ES-I3 (cell line): Measurements from ENCODE around the gene SH3RF3.

Experiments
- H3K36me3 ChIP-seq: 2 replicates; pipeline ENCODE4 v1.6.1; 2013; ENCODE audit warnings: mild to moderate bottlenecking, low read length, control low read depth, moderate library complexity; ENCODE audit not compliant: insufficient read depth
- H3K4me1 ChIP-seq: 2 replicates; pipeline ENCODE4 v1.6.1; 2013; ENCODE audit warnings: mild to moderate bottlenecking, control low read depth, low read length; ENCODE audit not compliant: insufficient read depth
- H3K9ac ChIP-seq: 2 replicates; pipeline ENCODE4 v1.6.1; 2013; ENCODE audit warnings: low read depth, mild to moderate bottlenecking, low read length, moderate library complexity
- H3K9me3 ChIP-seq: 2 replicates; pipeline ENCODE4 v1.6.1; 2013; ENCODE audit warnings: mild to moderate bottlenecking, low read length, moderate library complexity; ENCODE audit not compliant: control insufficient read depth, insufficient read depth

The SH3RF3 gene

DNA sequence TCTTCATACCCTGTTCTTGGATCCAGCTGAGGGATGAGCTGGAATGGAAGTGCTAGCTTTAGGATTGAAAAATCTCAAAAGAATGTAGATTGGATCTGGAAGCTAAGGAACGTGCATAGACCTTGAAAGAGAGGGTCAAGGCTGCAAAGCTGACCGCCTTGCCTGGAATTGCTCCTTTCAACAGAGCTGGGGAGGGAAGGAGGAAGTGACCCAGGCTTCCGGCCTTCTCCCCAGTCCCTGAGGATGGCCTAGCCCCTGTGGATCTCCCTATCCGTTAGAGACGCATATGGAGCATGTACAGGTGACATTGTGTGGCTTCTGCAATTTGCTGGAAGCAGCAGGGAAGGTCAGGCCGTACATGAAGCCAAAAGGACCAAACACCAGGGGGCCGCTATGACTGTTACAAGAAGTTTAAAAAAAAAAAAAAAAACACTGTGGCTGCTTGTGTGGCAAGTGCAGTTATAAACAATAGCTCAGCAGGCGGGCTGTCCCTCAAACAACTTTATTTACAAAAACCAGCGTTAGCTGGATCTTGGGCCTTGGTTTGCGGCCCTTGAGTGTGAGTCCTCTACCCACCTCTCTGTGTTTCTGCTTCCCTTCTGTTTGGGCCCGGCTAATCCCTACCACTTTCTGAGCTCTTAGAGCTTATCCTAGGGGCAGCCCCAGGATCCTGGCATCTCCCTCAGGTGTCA is 257.1 kb downstream of the SH3RF3 start:
- no peaks in the 10 kb centered on the region for H3K36me3 ChIP-seq
- peaks cover 14% of the 10 kb centered on the region; the same call in 1 of the 2 replicates for H3K4me1 ChIP-seq
- no peaks in the 10 kb centered on the region for H3K9me3 ChIP-seq
- H3K9ac ChIP-seq = no peak overlapping the region; the same call in 1 of the 2 replicates

DNA sequence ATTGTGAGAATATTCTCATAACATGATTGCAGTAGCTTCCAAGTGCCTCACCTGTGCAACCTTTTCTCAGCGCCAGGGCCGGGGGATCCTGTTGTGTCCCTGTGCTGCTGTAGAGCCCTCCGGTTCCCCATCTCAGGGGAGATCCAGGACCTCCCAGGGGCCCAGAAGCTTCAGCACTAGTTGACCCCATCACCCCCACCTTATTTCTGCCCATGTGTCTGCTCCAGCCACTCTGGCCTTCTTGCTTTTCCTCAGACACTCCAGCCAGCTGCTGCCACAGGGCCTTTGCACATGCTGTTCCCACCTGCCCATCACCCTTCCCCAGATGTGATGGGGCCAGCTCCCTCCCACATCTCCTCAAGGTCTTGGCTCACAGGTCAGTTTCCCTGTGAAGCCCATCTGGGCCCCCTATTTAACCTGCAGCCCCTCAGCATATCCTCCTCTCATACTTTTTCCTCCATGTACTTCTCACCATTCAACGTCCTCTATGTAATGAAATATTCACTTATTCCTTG is 258.3 kb downstream of the SH3RF3 start:
- Histone ChIP-seq H3K36me3 (no peaks in the 10 kb centered on the region), H3K9ac (no peak overlapping the region), H3K4me1 (peaks cover 14% of the 10 kb centered on the region; the same call in 1 of the 2 replicates), H3K9me3 (no peaks in the 10 kb centered on the region)

DNA sequence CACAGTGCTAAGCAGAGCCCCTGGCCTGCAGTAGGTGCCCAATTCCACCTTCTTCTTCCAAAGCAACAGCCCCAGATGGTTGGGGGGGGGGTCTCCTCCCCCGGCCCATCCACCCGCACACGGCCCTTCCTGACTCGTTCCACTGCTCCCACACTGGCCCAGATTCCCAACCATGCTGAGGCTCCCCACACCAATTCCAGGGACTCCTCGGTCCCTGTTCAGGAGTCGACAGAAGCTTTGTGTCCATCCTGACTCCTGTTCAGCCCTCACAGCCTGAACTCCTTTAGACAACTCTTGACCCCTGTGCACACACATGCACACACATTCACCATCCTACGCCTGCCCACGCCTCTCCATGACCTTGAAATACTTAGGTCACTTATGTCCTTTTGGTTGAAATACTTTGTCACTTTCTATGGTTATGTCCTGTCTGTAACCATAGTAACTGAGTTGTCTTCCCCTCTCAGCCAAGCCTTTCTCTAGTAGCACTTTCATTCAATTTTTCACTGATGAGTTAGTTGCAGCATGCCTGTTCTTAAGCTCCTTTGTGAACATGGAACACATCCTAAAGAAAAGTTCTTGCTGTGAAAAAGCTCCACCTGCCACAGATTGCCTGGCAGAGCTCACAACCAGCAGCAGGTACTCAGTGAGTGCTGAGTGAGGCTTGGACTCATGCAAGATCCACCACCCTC is 258.9 kb downstream of the SH3RF3 start:
- Histone ChIP-seq H3K9ac (no peak overlapping the region), H3K36me3 (no peaks in the 10 kb centered on the region), H3K4me1 (peaks cover 14% of the 10 kb centered on the region; the same call in 1 of the 2 replicates), H3K9me3 (no peaks in the 10 kb centered on the region)

DNA sequence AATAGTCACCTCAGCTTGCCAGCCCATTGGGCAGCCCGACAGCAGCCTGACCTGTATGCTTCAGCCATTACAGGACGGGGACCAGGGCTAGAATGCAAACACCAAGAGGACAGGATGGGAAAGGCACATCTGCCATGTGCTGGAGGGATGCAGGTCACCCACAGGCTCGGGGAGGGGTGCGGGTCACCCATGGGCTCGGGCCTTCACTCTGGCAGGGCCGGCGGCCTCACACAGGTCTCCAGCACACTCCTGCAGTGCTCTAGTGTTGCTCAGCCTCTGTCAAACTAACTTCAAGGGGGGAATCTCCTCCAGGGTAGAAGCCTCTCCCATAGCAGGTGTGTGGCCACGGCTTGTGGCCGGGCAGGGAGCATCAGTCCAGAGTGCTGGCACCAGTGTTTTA is 262.2 kb downstream of the SH3RF3 start:
- Histone ChIP-seq H3K9ac (no peak overlapping the region), H3K4me1 (peaks cover 6% of the 10 kb centered on the region; the same call in 1 of the 2 replicates), H3K9me3 (no peaks in the 10 kb centered on the region), H3K36me3 (no peaks in the 10 kb centered on the region)

DNA sequence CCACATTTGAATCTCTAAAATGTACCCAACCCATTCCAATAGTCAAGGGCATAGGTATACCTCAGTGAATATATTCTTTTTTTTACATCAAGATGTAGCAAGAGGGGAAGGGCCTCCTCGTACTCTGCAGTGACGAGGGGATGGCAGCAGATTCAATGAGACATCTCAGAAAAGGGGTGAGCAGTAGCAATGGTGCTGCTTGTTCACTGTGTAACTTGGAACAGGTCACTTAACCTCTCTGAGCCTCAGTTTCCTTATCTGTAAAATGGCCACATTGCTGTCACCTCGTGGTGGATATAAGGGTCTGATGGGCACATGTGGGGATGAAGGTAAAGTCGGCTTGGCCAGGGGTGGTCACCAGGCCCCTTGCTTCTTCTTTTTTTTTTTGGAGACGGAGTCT is 263.1 kb downstream of the SH3RF3 start:
- Histone ChIP-seq H3K9me3 (no peaks in the 10 kb centered on the region), H3K9ac (no peak overlapping the region), H3K36me3 (no peaks in the 10 kb centered on the region), H3K4me1 (peaks cover 4% of the 10 kb centered on the region; the same call in 1 of the 2 replicates)

DNA sequence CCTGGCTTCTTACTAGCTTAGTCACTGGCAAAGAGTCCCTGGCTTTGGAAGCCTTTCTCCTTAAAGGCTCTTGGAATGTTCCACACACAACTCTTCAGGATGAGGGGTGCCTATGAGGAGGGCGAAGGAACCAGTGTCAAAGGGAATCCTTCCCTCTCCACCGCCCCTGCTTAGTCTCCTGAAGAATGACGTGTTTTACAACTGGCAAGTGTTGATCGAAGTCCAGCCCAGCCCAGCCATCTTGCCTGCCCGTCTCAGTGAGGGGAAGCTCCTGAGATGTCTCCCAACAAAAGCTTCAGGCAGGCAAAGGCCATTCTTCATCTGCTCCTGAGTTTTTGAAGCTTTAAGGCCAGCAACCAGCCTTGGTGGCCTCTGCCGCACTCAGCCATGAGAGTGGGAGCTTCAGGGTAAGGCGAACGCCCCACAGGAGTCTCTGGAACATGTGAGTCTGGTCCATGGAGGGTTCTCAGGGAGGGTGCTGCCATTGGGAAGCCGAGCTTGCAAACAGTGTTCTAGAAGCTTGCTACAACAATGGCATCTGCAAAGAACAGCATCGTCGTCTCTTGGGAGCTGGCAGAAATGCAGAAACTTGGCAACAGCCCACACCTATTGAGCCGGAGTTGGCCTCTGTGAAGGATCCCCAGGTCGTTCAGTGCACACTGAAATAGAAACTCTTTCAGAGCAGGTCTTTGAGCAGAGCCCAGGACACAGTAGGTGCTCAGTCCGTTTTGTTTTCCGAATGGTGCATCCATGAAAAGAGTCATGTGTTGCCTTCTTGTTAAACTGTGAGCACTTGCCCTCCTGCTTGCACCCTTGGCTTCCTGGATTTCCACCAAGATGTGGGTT is 264.0 kb downstream of the SH3RF3 start:
- Histone ChIP-seq H3K9ac (no peak overlapping the region), H3K9me3 (no peaks in the 10 kb centered on the region), H3K36me3 (no peaks in the 10 kb centered on the region), H3K4me1 (peaks cover 4% of the 10 kb centered on the region; the same call in 1 of the 2 replicates)

DNA sequence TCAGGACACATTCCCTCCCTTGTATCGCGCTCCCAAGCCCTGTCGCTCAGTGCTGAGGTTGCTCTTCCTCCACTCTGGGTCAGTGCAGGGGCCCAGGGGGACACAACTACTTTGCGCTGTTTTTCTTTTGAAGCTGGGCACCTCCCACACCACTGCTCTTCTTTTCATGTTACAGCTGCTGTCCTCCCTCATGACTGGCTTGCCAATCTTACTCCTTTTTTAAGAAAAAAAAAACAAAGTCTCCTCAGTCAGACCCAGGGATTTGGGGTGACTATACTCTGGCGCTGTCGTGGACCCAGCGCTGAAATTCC is 264.6 kb downstream of the SH3RF3 start:
- Histone ChIP-seq H3K4me1 (peaks cover 4% of the 10 kb centered on the region; the same call in 1 of the 2 replicates), H3K36me3 (no peaks in the 10 kb centered on the region), H3K9ac (no peak overlapping the region), H3K9me3 (no peaks in the 10 kb centered on the region)

DNA sequence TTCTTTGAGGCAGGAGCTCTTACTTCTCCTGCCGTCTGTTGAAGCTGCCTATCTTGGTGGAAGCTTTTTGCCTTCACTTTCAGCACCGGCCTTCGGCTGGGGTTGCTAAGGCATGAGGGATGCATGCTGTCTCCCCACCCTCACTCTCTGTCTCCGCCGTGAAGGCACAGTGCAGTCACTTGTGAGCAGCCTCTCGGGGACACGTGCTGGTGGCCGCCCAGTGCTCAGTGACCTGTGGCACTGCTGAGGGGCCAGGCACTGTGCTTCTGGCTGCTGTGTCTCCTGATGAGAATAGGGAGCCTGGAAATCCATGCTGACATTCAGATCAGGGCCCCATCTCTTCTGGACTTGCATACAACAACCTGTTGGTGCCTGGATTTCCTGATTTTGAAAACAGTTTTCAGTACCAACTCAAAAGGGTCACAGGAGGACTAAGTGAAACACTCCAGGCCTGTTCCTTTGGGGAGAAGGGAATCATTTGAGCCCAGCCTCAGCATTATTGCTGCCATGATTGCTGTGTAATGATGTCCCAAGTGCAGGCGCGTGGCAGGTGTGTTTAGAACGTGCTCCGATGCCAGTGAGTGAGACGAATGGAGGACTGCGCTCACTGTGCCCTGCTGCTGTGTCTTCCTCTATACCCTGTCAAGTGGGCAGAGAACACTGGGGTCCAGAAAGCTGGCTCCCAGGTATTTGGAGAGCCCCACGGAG is 266.6 kb downstream of the SH3RF3 start:
- Histone ChIP-seq H3K9ac (no peak overlapping the region), H3K9me3 (no peaks in the 10 kb centered on the region), H3K36me3 (no peaks in the 10 kb centered on the region), H3K4me1 (peaks cover 4% of the 10 kb centered on the region; the same call in 1 of the 2 replicates)

DNA sequence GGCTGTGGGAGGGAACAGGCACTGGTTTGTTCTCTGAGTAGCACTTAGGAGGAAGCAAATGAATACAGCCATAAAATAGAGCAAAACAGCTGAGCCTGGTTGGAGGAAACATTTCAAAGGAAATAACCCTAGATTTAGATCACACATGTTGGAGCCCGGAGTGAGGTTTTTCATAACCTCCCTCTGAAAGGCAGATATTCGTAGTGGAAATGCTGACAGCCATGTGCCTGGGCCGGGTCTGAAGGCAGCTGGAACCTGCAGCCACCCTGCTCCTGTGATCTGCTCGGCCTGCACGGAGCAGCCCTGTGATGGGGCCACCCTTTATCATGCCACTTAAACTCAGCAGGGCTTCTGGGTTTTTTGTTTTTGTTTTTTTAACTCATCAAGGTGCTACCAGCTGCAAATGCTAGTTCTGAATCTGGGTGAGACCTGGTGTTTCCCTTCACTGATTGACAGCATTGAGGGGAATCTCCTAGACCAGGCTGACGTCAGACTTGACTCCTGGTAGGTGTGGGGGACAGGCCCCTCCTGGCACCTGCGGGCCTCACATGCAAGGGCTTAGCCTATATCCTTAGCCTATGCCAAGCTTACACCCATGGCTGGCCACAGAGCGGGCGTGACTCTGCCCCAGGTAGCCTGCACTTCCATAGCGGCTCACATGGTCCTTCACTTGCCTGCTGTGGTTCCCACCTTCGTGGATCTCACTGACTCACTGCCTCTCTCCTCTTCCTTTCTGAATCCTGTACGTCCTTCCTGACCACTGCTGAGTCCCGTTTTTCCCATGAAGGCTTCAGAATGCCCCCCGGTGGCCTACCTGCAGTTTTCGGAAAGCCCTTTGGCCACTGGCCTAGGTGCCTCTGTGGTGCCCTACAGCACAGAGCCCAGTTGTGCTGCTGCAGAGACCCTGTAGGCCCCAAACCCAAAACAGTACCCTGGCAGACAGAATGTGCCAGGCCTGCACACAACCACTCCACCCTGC is 267.5 kb downstream of the SH3RF3 start:
- Histone ChIP-seq H3K36me3 (no peaks in the 10 kb centered on the region), H3K9ac (no peak overlapping the region), H3K4me1 (peaks cover 4% of the 10 kb centered on the region; the same call in 1 of the 2 replicates), H3K9me3 (no peaks in the 10 kb centered on the region)

DNA sequence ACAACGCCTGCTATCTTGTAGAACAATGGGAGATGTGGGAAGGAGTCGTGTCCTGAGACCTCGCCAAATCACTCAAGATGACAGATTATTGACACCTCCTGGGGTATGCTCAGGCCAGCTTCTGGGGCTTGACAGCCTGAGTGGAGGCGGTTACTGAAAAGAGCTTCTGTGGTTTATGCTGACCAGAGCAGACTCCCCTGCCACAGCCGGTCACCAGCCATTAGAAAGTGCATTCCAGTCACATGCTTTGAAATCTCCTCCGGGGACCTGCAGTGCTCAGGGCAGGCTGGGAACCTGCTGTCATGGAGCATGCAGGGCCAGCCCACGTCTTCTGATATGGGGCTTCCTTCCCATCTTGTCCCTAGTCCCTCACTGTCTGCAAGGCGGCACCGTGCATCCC is 268.9 kb downstream of the SH3RF3 start:
- no peaks in the 10 kb centered on the region for H3K9me3 ChIP-seq
- no peak overlapping the region for H3K9ac ChIP-seq
- no peaks in the 10 kb centered on the region for H3K36me3 ChIP-seq
- H3K4me1 ChIP-seq = peaks cover 4% of the 10 kb centered on the region; the same call in 1 of the 2 replicates

DNA sequence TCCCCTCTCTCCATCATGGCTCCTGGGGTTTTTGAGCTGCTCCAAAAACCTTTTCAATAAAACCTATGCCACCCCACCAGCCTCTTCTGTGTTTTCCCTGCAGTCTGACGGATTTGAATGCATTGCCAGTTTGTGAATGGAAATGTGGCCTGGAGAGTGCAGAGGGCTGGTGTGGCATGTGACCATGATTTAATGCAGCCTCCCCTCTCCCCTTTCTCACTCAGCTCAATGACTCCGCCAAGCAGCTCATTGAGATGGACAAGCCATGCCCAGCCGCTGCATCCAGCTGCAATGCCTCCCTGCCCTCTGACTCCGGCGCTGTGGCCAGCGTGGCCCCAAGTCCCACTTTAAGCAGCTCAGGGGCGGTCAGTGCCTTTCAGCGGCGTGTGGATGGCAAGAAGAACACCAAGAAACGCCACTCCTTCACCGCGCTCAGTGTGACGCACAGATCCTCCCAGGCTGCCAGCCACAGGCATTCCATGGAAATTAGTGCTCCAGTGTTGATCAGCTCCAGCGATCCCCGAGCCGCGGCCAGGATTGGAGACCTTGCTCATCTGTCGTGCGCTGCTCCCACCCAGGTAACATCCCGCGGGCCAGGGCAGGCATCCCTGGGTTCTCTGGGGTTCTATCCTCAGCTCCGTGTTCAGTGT is 269.5 kb downstream of the SH3RF3 start:
- Histone ChIP-seq H3K4me1 (peaks cover 4% of the 10 kb centered on the region; the same call in 1 of the 2 replicates), H3K36me3 (no peaks in the 10 kb centered on the region), H3K9ac (no peak overlapping the region), H3K9me3 (no peaks in the 10 kb centered on the region)

DNA sequence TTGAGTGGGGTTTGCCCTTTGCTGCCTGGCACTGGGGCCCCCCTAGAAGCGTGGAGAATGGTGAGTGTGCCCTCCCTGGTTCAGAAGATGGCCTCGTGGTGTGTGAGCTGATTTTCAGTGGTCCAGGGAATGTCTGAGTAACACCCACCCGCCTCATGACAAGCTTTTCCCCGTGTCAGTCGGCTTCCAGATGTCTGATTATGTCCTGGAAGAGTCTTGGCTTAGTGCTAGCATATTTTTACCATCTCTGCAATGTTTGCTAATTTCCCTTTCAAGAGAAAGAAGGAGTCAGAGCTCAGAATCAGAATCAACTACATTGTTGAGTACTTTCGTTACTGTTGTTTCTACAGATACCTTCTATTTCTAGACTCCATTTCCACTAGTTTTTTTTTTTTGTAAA is 270.1 kb downstream of the SH3RF3 start:
- Histone ChIP-seq H3K36me3 (no peaks in the 10 kb centered on the region), H3K4me1 (peaks cover 4% of the 10 kb centered on the region; the same call in 1 of the 2 replicates), H3K9ac (no peak overlapping the region), H3K9me3 (no peaks in the 10 kb centered on the region)
